HFFc6 (cell line): Measurements from ENCODE around the gene SCP2. TPM values are rescaled to one million over a fixed set of nuclear protein-coding genes. Genes with fewer than 3 reads are reported as not detected.
"Not testable (repeated sequence)": the region's sequence is repeated elsewhere in the genome, so short reads cannot be mapped to it uniquely, and the experiment has no call there.

Source experiments
- DNase-seq: peaks from one replicate; pipeline ENCODE4 v3.0.0-alpha.2; 2018
- H3K27ac Mint-ChIP-seq: 2 replicates; pipeline ENCODE4 v1.8.0; 2020; ENCODE audit warnings: mild to moderate bottlenecking, mixed read lengths
- H3K27me3 Mint-ChIP-seq: 2 replicates; pipeline ENCODE4 v1.8.0; 2021; ENCODE audit warnings: mild to moderate bottlenecking, moderate library complexity, mixed read lengths; ENCODE audit not compliant: insufficient read depth
- H3K36me3 Mint-ChIP-seq: 2 replicates; pipeline ENCODE4 v1.8.0; 2021; ENCODE audit warnings: low read depth, mixed read lengths
- H3K4me1 Mint-ChIP-seq: 2 replicates; pipeline ENCODE4 v1.8.0; 2020; ENCODE audit warnings: low read depth, mixed read lengths
- H3K4me3 Mint-ChIP-seq: 2 replicates; pipeline ENCODE4 v1.8.0; 2020; ENCODE audit warnings: mild to moderate bottlenecking, moderate library complexity, mixed read lengths
- H3K9me3 Mint-ChIP-seq: 2 replicates; pipeline ENCODE4 v1.8.0; 2020; ENCODE audit warnings: mild to moderate bottlenecking, mixed read lengths
- total RNA-seq, 6 experiments: library from RNA; stranded (reverse); fragmentation: NEBNext Ultra II Directional; extraction: Animal tissue kit (Norgen Biotek cat#: 25700); gene quantifications; 2 replicates in 1 of 6; 3 replicates in 5 of 6; pipeline ENCODE4 v1.2.3, GENCODE V29; 2021
- TF ChIP-seq, protein P1 (sequence below): fragments of 200-600 bp; sonication (generic); IDR thresholded peaks from 2 replicates; pipeline ENCODE4 v1.5.0; 2021; ENCODE audit warnings: antibody characterized with exemption, mild to moderate bottlenecking

Gene SCP2
- total RNA-seq, 6 experiments from 2014 or later, result 122 to 159 (median 156) TPM

DNA sequence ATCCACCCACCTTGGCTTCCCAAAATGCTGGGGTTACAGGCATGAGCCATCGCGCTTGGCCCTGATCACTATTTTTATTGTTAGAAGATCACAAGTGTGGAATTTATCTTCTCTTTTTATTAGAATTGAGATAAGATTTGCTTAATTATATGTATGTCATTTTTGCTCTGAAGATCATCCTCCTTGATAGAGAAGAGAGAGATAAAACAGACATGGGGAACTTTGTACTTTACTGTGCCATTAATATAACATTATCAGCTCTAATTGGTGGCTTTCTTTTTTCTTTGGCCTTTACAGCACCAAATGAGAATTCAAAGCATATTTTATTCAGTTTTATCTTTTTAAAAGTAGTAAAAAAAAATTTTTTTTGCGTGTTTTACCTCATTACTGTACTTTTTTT is 46.8 kb downstream of the SCP2 start:
- Mint-ChIP-seq H3K27me3 (peaks cover 4% of the 10 kb centered on the region; the same call in 1 of the 2 replicates), H3K4me3 (no peak overlapping the region)
- TF ChIP-seq, protein P1, sequence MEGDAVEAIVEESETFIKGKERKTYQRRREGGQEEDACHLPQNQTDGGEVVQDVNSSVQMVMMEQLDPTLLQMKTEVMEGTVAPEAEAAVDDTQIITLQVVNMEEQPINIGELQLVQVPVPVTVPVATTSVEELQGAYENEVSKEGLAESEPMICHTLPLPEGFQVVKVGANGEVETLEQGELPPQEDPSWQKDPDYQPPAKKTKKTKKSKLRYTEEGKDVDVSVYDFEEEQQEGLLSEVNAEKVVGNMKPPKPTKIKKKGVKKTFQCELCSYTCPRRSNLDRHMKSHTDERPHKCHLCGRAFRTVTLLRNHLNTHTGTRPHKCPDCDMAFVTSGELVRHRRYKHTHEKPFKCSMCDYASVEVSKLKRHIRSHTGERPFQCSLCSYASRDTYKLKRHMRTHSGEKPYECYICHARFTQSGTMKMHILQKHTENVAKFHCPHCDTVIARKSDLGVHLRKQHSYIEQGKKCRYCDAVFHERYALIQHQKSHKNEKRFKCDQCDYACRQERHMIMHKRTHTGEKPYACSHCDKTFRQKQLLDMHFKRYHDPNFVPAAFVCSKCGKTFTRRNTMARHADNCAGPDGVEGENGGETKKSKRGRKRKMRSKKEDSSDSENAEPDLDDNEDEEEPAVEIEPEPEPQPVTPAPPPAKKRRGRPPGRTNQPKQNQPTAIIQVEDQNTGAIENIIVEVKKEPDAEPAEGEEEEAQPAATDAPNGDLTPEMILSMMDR, result no peak

DNA sequence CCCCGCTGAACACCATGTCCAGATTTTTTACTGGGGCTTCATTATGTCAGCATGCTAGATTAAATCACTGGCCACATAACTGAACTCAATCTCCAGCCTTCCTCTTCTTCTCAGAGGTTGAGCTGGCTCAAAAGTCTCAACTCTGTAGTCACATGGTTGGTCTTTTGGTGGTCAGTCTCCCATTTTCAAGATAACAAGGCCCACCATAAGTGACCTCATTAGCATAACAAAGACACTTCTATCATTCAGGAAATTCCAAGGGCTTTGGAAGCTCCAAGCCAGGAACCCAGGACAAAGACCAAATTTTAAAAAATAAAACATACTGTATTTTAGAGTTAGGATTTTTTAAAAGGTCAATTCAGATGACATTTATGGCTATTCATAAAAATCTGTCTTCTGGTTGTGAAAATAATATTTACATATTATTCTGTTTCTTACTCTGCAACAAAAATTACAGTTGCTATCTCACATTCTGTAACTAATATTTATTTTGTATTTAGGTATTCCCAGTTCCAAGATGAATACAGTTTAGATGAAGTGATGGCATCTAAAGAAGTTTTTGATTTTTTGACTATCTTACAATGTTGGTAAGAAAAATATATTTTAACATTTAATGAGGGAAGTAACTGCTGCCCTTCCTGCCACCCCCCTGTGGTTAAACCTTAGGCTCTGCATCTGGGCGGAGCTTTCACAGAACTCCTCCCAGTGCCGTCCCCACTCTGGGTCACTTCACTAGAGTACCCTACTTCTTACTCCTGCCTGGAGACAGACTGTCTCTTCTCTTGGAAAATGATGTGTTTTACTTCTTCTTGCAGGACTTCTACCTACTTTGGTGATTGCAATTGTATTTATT is 49.3 kb downstream of the SCP2 start:
- TF ChIP-seq, protein P1, result no peak
- H3K9me3 Mint-ChIP-seq, result no peaks in the 10 kb centered on the region
- no peak overlapping the region for H3K4me3 Mint-ChIP-seq
- H3K4me1 Mint-ChIP-seq, result no peaks in the 10 kb centered on the region
- H3K36me3 Mint-ChIP-seq, result peaks cover 8% of the 10 kb centered on the region
- no peak for DNase-seq
- H3K27me3 Mint-ChIP-seq, result peaks cover 3% of the 10 kb centered on the region; the same call in 1 of the 2 replicates
- no peak overlapping the region for H3K27ac Mint-ChIP-seq

More for the DNA sequence above, 46.8 kb downstream of the SCP2 start:
- H3K27ac Mint-ChIP-seq, result no peak overlapping the region
- DNase-seq, result no peak
- no peaks in the 10 kb centered on the region for H3K9me3 Mint-ChIP-seq
- peaks cover 8% of the 10 kb centered on the region for H3K36me3 Mint-ChIP-seq
- no peaks in the 10 kb centered on the region for H3K4me1 Mint-ChIP-seq

DNA sequence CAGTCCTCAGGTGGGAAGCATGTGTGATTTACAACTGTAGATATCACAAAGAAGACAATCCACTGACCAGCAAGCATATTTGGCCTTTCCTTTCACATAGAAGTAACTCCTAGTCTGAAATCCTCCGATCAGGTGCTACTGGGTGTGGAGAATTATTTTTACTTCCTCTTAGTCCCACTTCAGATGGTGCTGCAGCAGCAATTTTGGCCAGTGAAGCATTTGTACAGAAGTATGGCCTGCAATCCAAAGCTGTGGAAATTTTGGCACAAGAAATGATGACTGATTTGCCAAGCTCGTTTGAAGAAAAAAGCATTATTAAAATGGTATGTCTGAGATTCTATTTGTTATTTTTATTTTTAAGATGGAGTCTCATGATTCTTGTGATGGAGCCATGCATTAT is 51.0 kb downstream of the SCP2 start:
- Mint-ChIP-seq H3K27me3 (peaks cover 3% of the 10 kb centered on the region; the same call in 1 of the 2 replicates), H3K4me3 (no peak overlapping the region), H3K36me3 (peaks cover 16% of the 10 kb centered on the region), H3K9me3 (no peaks in the 10 kb centered on the region), H3K4me1 (no peaks in the 10 kb centered on the region), H3K27ac (no peak overlapping the region)
- TF ChIP-seq, protein P1, result no peak
- no peak for DNase-seq

DNA sequence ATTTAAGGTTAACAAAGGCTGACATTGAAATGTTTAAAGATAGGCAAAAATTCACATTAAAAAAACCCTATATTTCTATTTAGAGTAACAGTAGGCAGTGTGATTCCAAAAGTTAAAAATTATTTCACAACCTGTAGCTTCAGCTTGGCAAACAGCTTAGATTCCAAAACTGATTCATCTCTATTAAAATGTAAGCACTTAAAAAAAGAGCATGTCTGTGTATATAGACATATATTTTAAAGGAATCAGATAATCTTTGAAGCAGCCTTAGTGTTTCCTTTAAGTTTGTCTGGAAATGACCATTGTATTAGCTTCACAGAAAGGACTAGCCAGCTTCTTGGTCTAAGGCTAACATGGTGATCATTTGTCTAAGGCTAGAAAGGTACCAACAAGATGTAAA is 65.7 kb downstream of the SCP2 start:
- not testable (repeated sequence) for H3K4me3 Mint-ChIP-seq, H3K27ac Mint-ChIP-seq, H3K27me3 Mint-ChIP-seq, DNase-seq, H3K9me3 Mint-ChIP-seq
- Mint-ChIP-seq H3K4me1 (peaks cover 15% of the 10 kb centered on the region), H3K36me3 (peaks cover 11% of the 10 kb centered on the region)

DNA sequence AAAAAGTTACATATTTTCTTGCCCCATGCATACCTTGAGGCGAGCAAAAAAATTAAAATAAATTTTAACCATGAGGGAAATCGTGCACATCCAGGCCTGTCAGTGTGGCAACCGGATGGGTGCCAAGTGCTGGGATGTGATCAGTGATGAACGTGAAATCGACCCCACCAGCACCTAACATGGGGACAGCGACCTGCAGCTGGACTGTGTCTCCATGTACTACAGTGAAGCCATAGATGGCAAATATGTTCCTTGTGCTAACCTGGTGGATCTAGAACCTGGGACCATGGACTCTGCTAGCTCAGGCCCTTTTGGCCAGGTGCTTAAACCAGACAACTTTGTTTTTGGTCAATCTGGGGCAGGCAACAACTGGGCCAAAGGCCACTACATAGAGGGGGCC is 67.6 kb downstream of the SCP2 start:
- TF ChIP-seq, protein P1, result no peak
- Mint-ChIP-seq H3K4me3 (no peak overlapping the region), H3K4me1 (peaks cover 15% of the 10 kb centered on the region), H3K27ac (no peak overlapping the region), H3K36me3 (peaks cover 11% of the 10 kb centered on the region), H3K9me3 (no peaks in the 10 kb centered on the region), H3K27me3 (peaks cover 2% of the 10 kb centered on the region)
- no peak for DNase-seq

DNA sequence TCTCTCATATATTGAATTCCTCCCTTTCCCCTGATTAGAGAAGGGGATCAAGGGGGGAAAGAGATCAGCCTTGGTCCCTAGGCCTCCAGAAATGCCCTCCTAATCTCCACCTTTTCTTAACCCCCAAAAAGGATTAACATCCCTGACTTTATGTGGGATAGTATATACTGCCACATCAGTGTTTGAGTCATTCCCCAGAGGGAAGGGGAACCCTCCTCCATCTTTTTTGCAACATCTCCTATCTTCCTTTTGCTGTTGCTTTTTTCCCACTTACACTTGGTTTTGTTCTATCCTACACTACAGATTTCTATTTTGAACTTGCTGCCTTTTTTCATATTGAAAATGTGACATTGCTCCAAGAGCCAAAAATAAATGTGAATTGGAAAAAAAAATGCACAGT is 69.6 kb downstream of the SCP2 start:
- no peak overlapping the region for H3K4me3 Mint-ChIP-seq
- no peak overlapping the region for H3K27ac Mint-ChIP-seq
- no peaks in the 10 kb centered on the region for H3K9me3 Mint-ChIP-seq
- no peak for DNase-seq
- peaks cover 15% of the 10 kb centered on the region for H3K4me1 Mint-ChIP-seq
- peaks cover 2% of the 10 kb centered on the region for H3K27me3 Mint-ChIP-seq
- TF ChIP-seq, protein P1, result no peak
- peaks cover 11% of the 10 kb centered on the region for H3K36me3 Mint-ChIP-seq
